ENCODE data around the gene HCK.

Gene HCK

GRCh38 chr20:32052090-32052777 is at the start of gene HCK:
Gene HCK (plus strand): TSS chr20:32052242.
- TF ChIP-seq GATA2 (IDR thresholded peaks at IDR 0.05; ENCODE audit: low read depth, low read length) (no peak), GATA3 (IDR thresholded peaks at IDR 0.05; ENCODE audit: low read depth, low read length) (no peak)

DNA sequence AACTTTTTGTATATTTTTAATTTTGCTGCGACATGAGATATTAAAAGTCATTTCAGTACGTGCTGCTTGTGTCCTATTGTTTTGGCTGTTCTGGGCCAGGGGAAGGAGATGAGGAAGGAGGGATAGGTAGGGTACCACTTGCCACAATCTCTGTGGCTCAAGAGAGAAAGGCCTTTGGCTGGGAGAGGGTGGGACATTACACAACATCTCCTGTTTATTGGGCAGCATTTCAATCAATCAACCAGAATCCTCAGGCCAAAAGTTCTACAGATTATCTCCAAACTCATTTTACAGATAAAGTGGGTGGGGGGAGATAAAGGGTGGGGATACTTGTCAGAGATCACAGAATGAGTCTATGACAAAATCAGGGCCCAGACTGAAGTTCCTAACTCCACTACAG is 48.7 kb upstream of the HCK start:
- no peak for TF ChIP-seq GATA2 (IDR thresholded peaks at IDR 0.05; ENCODE audit: low read depth, low read length)
- TF ChIP-seq GATA3 (IDR thresholded peaks at IDR 0.05; ENCODE audit: low read depth, low read length) = no peak

DNA sequence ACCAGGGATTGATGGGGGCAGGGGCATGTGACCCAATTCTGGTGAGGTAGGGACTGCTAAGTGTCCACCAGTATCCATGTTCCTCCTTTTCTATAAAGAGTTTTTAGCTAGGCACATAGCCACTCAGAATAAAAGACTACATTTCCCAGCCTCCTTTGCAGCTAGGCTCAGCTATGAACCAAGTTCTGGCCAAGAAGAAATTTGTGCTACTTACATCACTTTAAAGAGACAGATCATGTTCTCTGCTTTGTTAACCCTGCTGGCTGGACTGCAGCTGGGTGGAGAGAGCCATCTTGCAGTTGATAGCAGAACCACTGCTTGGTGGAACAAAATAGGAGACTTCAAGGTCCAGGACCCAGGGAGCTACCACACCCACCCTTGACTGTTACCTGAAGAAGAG is 47.1 kb upstream of the HCK start:
- TF ChIP-seq GATA3 (IDR thresholded peaks at IDR 0.05; ENCODE audit: low read depth, low read length) = no peak
- TF ChIP-seq GATA2 (IDR thresholded peaks at IDR 0.05; ENCODE audit: low read depth, low read length) = no peak

DNA sequence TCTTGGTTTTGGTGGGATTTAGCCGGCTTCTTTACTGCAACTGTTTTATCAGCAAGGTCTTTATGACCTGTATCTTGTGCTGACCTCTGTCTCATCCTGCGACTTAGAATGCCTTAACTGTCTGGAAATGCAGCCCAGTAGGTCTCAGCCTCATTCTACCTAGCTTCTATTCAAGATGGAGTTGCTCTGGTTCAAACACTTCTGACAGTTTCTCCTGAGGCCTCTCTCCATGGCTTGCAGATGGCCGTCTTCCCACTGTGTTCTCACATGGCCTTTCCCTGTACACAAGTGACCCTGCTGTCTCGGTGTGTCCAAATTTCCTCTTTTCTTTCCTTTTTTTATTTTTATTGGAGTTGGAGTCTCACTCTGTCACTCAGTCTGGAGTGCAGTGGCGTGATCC is 46.0 kb upstream of the HCK start:
- TF ChIP-seq GATA2 (IDR thresholded peaks at IDR 0.05; ENCODE audit: low read depth, low read length) = no peak
- no peak for TF ChIP-seq GATA3 (IDR thresholded peaks at IDR 0.05; ENCODE audit: low read depth, low read length)

DNA sequence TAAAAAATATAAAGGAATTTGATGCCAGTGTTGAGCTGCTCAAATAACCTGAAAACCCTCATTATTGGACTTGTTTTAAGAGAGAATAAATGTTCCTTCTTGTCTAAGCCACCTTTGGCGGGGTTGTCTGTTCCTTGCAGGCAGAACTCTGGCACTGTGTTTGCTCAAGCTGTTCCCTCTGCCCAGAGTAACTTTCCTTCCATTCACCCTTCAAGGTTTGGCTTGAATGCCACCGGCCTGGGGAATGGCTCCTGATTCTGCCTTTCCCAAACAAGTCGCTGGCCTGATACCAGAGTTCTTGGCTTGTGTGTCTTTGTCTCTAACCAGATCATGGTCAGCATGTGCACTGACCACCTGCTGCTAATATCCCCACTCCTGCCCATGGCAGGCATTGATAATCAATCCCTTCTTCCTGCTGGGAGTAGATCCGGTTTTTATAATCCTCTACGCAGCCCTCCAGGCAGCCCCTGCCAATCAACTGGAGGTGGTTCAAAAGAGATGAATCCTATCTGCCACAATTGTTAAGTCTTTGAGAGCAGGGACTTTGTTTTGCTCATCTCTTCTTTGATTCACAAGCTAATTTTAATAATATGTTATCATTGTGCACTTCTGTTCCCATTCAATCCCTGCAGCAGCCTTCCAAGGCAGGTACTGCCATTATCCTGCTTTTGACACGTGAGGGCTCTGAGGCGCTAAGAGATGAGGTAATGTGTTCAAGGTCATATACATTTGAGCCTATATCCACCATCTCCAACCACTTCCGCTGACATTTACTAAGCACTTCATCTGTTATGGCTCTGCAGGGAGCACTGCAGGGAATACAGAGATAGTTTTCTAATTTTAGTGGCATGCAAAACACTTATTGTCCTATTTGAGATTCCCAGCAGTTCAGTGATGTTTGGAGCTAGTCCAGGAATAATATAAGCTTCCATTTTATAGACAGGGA is 44.9 kb upstream of the HCK start:
- TF ChIP-seq GATA3 (IDR thresholded peaks at IDR 0.05; ENCODE audit: low read depth, low read length) (no peak), GATA2 (IDR thresholded peaks at IDR 0.05; ENCODE audit: low read depth, low read length) (no peak)

DNA sequence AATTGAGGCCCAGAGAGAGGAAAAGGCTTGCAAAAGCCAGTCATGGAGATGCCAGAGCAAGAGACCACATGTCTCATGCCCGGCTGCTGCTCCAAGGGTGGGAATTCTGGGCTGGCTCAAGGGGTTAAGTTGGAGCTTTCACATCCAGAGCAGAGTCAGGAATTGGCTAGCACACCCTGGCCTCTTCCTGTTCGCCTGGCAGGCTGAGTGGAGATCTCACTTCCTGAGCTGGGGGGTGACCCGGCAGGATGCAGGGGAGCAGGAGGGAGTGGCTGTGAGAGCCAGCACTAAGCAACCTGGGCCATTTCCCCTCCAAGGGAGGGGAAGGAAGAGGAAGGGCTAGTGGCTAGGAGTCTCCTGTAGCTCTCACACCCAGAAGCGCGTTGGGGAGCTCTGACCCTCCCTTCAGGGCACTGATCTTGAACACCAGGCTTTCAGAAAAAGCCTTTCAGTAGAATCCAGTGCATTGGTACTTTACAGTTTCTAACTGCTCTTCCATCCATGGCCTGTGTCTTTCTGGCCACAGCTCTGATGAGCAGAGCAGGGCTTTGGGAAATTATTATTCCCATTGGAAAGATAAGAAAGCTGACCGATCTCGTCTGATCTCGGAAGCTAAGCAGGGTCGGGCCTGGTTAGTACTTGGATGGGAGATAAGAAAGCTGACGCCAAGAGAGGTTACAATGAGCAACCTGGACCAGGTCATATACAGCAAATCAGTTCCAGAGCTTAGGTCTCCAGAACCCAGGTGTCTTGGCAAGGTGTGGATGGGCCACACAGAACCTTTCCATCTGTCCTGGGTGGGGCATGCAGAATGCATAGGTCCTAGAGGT is 44.0 kb upstream of the HCK start:
- TF ChIP-seq GATA2 (IDR thresholded peaks at IDR 0.05; ENCODE audit: low read depth, low read length) (no peak; the same call in 1 of the 2 replicates), GATA3 (IDR thresholded peaks at IDR 0.05; ENCODE audit: low read depth, low read length) (no peak)

DNA sequence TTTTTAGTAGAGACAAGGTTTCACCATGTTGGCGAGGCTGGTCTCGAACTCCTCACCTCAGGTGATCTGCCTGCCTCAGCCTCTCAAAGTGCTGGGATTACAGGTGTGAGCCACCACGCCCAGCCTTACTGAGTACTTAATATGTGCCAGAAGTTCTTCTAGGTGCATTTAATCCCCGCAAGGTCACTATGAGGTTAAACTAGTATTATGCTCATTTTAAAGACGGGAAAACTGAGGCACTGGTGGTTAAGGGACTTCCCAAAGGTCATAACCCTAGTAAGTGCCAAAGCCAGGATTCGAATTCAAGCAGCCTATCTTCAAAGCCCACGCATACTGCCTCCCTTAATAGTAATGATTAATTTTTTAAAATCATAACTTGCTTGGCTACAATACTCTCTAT is 42.5 kb upstream of the HCK start:
- TF ChIP-seq GATA2 (IDR thresholded peaks at IDR 0.05; ENCODE audit: low read depth, low read length) (no peak), GATA3 (IDR thresholded peaks at IDR 0.05; ENCODE audit: low read depth, low read length) (no peak)

- TF ChIP-seq GATA3 (IDR thresholded peaks at IDR 0.05; ENCODE audit: low read depth, low read length) (no peak), GATA2 (IDR thresholded peaks at IDR 0.05; ENCODE audit: low read depth, low read length) (no peak)
Observed at GRCh38 chr20:32010101-32010500, 41.9 kb upstream of the HCK start, which contains the start of gene CCM2L. Gene CCM2L (plus strand): TSS chr20:32010438. CDS start chr20:32010455, 17 bp downstream.

DNA sequence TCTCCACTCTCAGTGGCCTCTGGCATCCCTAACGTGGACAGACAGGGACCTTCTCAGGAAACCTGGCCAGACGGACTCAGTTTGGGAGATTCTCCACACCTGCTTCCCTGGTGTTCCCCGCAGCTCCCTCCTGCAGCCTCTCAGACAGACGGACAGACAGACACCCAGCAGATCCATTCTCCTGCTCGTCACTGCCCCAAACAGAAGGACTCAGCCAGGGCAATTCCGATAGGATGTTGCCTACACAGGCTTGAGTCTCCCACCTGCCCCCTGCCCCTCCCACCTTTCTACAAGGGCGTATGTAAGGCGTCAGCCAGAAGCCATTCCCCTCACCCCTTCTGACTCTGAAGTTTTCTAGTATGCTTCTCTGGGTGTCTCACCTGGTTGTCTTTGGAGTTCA is 41.4 kb upstream of the HCK start:
- TF ChIP-seq GATA3 (IDR thresholded peaks at IDR 0.05; ENCODE audit: low read depth, low read length) (no peak), GATA2 (IDR thresholded peaks at IDR 0.05; ENCODE audit: low read depth, low read length) (no peak)

DNA sequence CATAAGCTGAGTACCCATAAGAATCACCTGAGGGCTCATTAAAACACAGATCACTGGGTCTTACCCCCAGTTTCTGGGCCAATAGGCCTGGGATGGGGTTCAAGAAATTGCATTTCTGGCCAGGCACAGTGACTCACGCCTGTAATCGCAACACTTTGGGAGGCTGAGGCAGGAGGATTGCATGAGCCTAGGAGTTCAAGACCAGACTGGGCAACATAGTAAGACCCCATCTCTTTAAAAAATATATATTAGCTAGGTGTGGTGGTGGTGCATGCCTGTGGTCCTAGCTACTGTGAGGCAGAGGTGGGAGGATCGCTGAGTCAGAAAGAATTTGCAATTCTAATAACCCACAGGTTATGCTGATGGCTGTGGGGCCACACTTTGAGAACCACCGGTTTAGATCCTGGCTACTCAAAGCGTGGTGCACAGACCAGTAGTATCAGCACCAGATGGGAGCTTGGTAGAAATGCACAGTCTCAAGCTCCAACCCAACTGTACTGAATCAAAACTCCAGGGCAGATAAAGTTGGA is 39.8 kb upstream of the HCK start:
- TF ChIP-seq GATA3 (IDR thresholded peaks at IDR 0.05; ENCODE audit: low read depth, low read length) (no peak), GATA2 (IDR thresholded peaks at IDR 0.05; ENCODE audit: low read depth, low read length) (no peak)

DNA sequence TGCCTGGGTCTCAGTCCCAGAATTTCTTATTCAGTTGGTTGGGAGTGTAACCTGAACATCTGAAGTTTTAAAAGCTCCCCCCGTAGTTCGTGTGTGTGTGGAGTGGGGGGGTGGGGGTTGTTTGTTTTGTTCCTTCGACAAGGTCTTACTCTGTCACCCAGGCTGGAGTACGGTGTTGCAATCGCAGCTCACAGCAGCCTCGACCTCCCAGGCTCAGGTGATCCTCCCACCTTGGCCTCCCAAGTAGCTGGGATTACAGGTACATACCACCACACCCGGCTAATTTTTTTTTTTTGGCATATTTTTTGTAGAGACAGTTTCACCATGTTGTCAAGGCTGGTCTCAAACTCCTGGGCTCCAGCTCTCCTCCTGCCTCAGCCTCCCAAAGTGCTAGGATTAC is 38.7 kb upstream of the HCK start:
- no peak for TF ChIP-seq GATA3 (IDR thresholded peaks at IDR 0.05; ENCODE audit: low read depth, low read length)
- TF ChIP-seq GATA2 (IDR thresholded peaks at IDR 0.05; ENCODE audit: low read depth, low read length) = no peak

DNA sequence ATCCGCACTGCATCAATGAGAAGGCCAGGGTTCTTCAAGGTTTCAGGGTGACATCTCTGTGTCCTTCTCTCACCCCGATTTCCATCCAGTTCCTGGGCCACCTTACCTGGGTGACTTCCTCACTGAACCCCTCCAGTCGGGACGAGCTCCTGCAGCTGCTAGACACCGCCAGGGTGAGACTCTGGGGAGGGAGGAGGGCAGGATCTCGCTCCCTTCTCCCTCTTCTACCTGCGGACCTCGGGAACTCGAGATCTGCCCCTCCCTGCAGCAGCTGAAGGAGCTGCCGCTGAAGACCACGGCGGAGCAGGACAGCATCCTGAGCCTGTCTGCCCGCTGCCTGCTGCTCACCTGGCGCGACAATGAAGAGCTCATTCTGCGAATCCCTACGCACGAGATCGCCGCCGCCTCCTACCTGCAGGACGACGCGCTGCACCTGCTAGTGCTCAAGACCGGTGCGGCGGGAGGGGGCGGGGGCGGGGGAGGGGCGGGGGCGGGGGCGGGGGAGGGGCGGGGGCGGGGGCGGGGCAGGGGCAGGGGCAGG is 34.3 kb upstream of the HCK start:
- TF ChIP-seq GATA2 (IDR thresholded peaks at IDR 0.05; ENCODE audit: low read depth, low read length) = no peak
- TF ChIP-seq GATA3 (IDR thresholded peaks at IDR 0.05; ENCODE audit: low read depth, low read length) = no peak

Measured in SH-SY5Y (cell line).